Right lobe of liver (tissue), 6 donors: ENCODE measurements around the gene COL19A1. TPM values are rescaled to one million over a fixed set of nuclear protein-coding genes. Genes with fewer than 3 reads are reported as not detected.

Experiments
- ATAC-seq, 4 donors: fragments of 200-7000 bp; cut with Tn5 transposase; one replicate each; pipeline ENCODE4 v1.9.1; 2020; ENCODE audit warnings: mild to moderate bottlenecking in 4 of 4, moderate library complexity in 4 of 4
- DNase-seq, 3 donors: peaks; one replicate each; pipeline ENCODE4 v3.0.0-alpha.2; 2020
- H3K27ac ChIP-seq, 3 donors: fragments of 200-600 bp; one replicate each; pipeline ENCODE4 v1.8.0; 2022
- H3K27me3 ChIP-seq, 2 donors: fragments of 200-600 bp; one replicate each; pipeline ENCODE4 v1.8.0; 2022
- H3K36me3 ChIP-seq, 4 donors: fragments of 200-600 bp; sonication (generic) in 1 of 4; one replicate each; pipeline versions ENCODE4 v1.5.1 to v1.8.0; 2017 to 2022; ENCODE audit warnings: control low read depth in 1 of 4
- H3K4me1 ChIP-seq, 4 donors: fragments of 200-600 bp; sonication (generic) in 1 of 4; one replicate each; pipeline versions ENCODE4 v1.5.1 to v1.8.0; 2017 to 2022; ENCODE audit warnings: control low read depth in 1 of 4
- H3K4me3 ChIP-seq, 3 donors: fragments of 200-600 bp; one replicate each; pipeline ENCODE4 v1.8.0; 2022
- H3K9me3 ChIP-seq, 4 donors: fragments of 200-600 bp; sonication (generic) in 1 of 4; one replicate each; pipeline versions ENCODE4 v1.5.1 to v1.8.0; 2017 to 2022; ENCODE audit warnings: control low read depth in 1 of 4
- CTCF ChIP-seq, 4 donors: fragments of 200-600 bp in 3 of 4; fragments of 450-650 bp in 1 of 4; IDR thresholded peaks; one replicate each; pipeline versions ENCODE4 v1.5.1 to v1.8.0; 2016 to 2022; ENCODE audit warnings: antibody characterized with exemption in 4 of 4, mild to moderate bottlenecking in 2 of 4
- POLR2A ChIP-seq: fragments of 450-650 bp; IDR thresholded peaks from one replicate; pipeline ENCODE4 v1.6.1; 2017; ENCODE audit warnings: antibody characterized with exemption, mild to moderate bottlenecking
- WGBS: methylation state at CpG from one replicate; pipeline ENCODE4 v1.1.6; 2018; ENCODE audit warnings: low coverage, low lambda C conversion rate; ENCODE audit not compliant: insufficient coverage; ENCODE audit errors: missing lambda C conversion rate; 5-methylcytosine and 5-hydroxymethylcytosine counted together
- intact Hi-C, 2 donors: fragments of 100-400 bp; cut with DNase I; formaldehyde crosslinking; loops; one replicate each; pipeline versions ENCODE4 v1.11.2 to v1.14.1; 2022
- total RNA-seq, 6 experiments: library from RNA; depleted of rRNA in 2 of 6; stranded (reverse); fragments of >200 nt in 2 of 6; fragmentation: NEBNext Ultra II Directional in 3 of 6; extraction: Animal tissue kit (Norgen Biotek cat#: 25700) in 3 of 6; gene quantifications; one replicate each; pipeline versions ENCODE4 v1.1.0 to v1.2.4, GENCODE V29; 2016 to 2023
- donor health status: DM: no; HTN: yes; CAD: no.
- donor health status: DM: no; HTN: no; CAD: no.
- donor health status: DM: no; HTN: no; CAD: no.
- donor health status: DM: no; HTN: yes; CAD: no.
- donor health status: DM: no; HTN: yes; CAD: no.

COL19A1 gene
- total RNA-seq, 6 experiments from 2014 or later = 0.18 to 0.39 (median 0.27) TPM; not detected in 2

- DNase-seq = no peak
- WGBS = 49% methylated on average over 10 of the region's 10 CpGs
- TF ChIP-seq CTCF (IDR thresholded peaks at IDR 0.05) (no peak), POLR2A (no peak)
- no peak for ATAC-seq
- Histone ChIP-seq H3K27me3 (no peaks in the 10 kb centered on the region), H3K4me3 (no peak overlapping the region), H3K4me1 (no peaks in the 10 kb centered on the region), H3K27ac (no peak overlapping the region), H3K9me3 (no peaks in the 10 kb centered on the region), H3K36me3 (no peaks in the 10 kb centered on the region)
- intact Hi-C loops = no loop called here
Observed at GRCh38 chr6:69881322-69882151, 15.2 kb downstream of the COL19A1 start.

GRCh38 chr6:69883551-69883950 lies 17.2 kb downstream of the COL19A1 start:
- H3K4me1 ChIP-seq = no peaks in the 10 kb centered on the region
- WGBS = 57% methylated on average over 4 of the region's 4 CpGs
- no peak overlapping the region for H3K4me3 ChIP-seq
- H3K27me3 ChIP-seq = no peaks in the 10 kb centered on the region
- ATAC-seq (no peak), DNase-seq (no peak)
- TF ChIP-seq POLR2A (no peak), CTCF (IDR thresholded peaks at IDR 0.05) (no peak)
- no peaks in the 10 kb centered on the region for H3K9me3 ChIP-seq
- no peaks in the 10 kb centered on the region for H3K36me3 ChIP-seq
- H3K27ac ChIP-seq = no peak overlapping the region
- intact Hi-C loops = no loop called here

GRCh38 chr6:69884231-69884630 lies 17.9 kb downstream of the COL19A1 start:
- no peak overlapping the region for H3K27ac ChIP-seq
- H3K4me1 ChIP-seq = no peaks in the 10 kb centered on the region
- WGBS = no CpG with 5 or more reads among the region's 2 CpGs
- H3K36me3 ChIP-seq = no peaks in the 10 kb centered on the region
- H3K4me3 ChIP-seq = no peak overlapping the region
- no peaks in the 10 kb centered on the region for H3K9me3 ChIP-seq
- ATAC-seq (no peak), DNase-seq (no peak)
- no peaks in the 10 kb centered on the region for H3K27me3 ChIP-seq
- TF ChIP-seq CTCF (IDR thresholded peaks at IDR 0.05) (no peak), POLR2A (no peak)
- intact Hi-C loops = no loop called here

GRCh38 chr6:69887026-69887425 lies 20.7 kb downstream of the COL19A1 start:
- WGBS = 82% methylated on average over 1 of the region's 1 CpG
- no peak for ATAC-seq
- Histone ChIP-seq H3K36me3 (no peaks in the 10 kb centered on the region), H3K27me3 (no peaks in the 10 kb centered on the region), H3K27ac (no peak overlapping the region), H3K4me3 (no peak overlapping the region), H3K4me1 (no peaks in the 10 kb centered on the region), H3K9me3 (no peaks in the 10 kb centered on the region)
- no peak for DNase-seq
- TF ChIP-seq POLR2A (no peak), CTCF (IDR thresholded peaks at IDR 0.05) (no peak)
- intact Hi-C loops = no loop called here
